Measurements from ENCODE around the gene SLC10A7.

GRCh38 chr4:146520896-146521540, 722 bp downstream of the SLC10A7 start:
- TF ChIP-seq CTCF (IDR thresholded peaks at IDR 0.05) (no peak), EZH2 (IDR thresholded peaks at IDR 0.05; ENCODE audit: borderline replicate concordance, insufficient read depth, low read depth, low read length, poor library complexity, severe bottlenecking) (no peak)

Data from B cell (primary cell).